GM12865 (cell line): ENCODE results near the gene CNTNAP2.

Experiments
- DNase-seq: peaks from one replicate; pipeline ENCODE4 v3.0.0; 2010; ENCODE audit warnings: low read depth
- H3K4me3 ChIP-seq: 2 replicates; pipeline ENCODE4 v1.5.1; 2011; ENCODE audit warnings: mild to moderate bottlenecking, low read depth, low read length, control low read depth
- TF ChIP-seq, protein P1 (sequence below): IDR thresholded peaks from 2 replicates; pipeline ENCODE4 v1.5.1; 2011; ENCODE audit warnings: low read length, control low read depth, low read depth, inconsistent platforms; ENCODE audit not compliant: insufficient read depth; ENCODE audit errors: missing control alignments

The CNTNAP2 gene

DNA sequence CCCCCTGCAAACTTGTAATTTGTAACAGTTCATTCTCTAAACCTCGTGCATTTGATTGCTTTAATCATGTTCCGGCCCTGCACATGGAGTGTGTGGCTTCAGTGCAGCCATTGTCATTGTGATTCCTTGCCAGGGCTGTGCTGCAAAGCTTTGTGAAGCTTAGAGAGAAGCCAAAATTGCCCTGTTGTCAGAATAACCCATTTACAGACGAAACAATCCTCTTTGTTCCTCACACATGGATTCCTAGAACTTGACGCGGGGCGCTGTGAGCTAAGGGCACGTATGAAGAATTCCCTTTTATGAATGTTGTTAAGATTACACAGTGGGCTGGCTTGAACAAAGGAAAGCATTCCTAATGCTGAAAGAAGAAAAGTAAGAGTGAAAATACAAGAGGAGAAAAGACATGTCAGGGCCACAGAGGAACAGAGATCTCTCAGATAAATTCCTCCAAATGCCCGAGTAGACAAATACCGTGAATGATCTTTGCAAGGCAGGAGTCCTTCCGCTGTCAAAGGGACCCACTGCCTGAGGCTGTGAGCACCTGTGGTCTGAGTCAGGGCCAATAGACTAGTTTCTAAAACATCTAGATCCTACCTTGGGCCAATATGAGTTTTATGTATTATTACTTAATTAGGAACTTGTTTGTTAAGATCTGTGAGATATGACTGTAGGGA, 2268.5 kb downstream of the CNTNAP2 start:
- DNase-seq = no peak
- TF ChIP-seq, protein P1, sequence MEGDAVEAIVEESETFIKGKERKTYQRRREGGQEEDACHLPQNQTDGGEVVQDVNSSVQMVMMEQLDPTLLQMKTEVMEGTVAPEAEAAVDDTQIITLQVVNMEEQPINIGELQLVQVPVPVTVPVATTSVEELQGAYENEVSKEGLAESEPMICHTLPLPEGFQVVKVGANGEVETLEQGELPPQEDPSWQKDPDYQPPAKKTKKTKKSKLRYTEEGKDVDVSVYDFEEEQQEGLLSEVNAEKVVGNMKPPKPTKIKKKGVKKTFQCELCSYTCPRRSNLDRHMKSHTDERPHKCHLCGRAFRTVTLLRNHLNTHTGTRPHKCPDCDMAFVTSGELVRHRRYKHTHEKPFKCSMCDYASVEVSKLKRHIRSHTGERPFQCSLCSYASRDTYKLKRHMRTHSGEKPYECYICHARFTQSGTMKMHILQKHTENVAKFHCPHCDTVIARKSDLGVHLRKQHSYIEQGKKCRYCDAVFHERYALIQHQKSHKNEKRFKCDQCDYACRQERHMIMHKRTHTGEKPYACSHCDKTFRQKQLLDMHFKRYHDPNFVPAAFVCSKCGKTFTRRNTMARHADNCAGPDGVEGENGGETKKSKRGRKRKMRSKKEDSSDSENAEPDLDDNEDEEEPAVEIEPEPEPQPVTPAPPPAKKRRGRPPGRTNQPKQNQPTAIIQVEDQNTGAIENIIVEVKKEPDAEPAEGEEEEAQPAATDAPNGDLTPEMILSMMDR = no peak
- no peak overlapping the region for H3K4me3 ChIP-seq

DNA sequence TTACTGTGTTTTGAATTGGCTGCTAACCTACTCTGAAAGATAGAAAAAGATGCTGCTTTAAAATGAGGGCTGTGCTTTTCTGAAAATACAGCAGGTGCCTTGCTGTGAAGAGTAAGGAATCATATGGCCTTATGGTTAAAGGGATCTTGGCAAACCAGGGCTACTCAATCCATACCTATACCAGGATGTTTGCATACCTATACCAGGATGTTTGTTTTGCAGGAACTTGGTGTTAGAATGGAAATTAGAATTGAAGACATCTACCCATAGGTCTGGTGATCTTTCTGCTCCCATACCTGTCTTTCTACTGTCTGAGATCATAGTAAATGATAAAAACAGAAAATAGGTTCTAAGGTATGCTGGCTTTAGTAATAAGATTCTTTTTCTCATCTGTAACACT, 2273.8 kb downstream of the CNTNAP2 start:
- no peak for DNase-seq
- H3K4me3 ChIP-seq = no peak overlapping the region
- TF ChIP-seq, protein P1 = no peak

DNA sequence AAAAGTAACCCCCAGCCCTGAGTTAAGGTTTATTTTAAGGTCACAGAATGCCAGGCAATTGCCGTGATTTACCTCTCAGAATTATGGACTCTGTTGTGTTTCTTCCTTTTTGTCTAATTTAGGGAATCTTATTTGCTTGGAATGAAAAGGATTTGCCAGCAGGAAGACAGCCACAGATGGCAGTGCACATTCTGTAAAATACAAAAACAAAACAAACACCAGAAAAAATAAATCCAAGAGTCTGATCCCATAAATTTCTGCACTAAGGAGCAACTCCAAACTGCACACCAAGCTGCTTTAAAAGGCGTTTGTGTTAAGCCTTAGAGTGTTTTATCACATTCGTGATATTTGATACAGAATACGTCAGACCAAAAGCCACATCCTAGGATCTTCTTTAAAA, 2275.0 kb downstream of the CNTNAP2 start:
- no peak for DNase-seq
- TF ChIP-seq, protein P1 = no peak
- H3K4me3 ChIP-seq = no peak overlapping the region

GRCh38 chr7:148394582-148394981, 2278.0 kb downstream of the CNTNAP2 start:
- H3K4me3 ChIP-seq = no peak overlapping the region
- DNase-seq = no peak

DNA sequence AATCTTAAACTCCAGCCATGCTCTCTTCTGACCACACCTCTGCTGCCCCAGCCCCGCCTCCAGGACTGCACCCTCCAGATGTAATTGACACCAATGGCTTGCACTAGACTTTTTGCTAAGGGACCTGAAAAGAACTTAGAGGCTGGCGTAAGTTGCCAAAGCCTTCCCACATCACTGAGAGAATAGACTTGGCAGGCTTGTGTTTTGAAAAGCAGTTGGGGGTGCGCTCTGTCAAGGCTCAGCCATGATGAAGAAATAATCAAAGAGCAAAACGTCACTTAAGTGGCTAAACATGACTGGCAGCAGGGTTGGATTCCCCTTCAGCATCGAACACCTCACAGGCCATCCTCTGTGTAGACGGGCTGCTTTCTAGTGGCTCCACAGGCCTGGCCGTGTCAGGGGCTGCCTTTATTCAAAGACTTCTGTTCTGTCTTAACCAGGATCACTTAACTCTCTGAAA, 2278.8 kb downstream of the CNTNAP2 start:
- DNase-seq = no peak
- H3K4me3 ChIP-seq = no peak overlapping the region
- TF ChIP-seq, protein P1 = no peak

More at GRCh38 chr7:148394582-148394981, 2278.0 kb downstream of the CNTNAP2 start:
- TF ChIP-seq, protein P1 = no peak

- DNase-seq = no peak
- TF ChIP-seq, protein P1 = no peak
- no peak overlapping the region for H3K4me3 ChIP-seq
Observed at GRCh38 chr7:148395990-148396716, 2279.6 kb downstream of the CNTNAP2 start.
